Ascending aorta (tissue), 2 donors: ENCODE results near the gene FABP3. TPM values are rescaled to one million over a fixed set of nuclear protein-coding genes. Genes with fewer than 3 reads are reported as not detected.

Experiments used
- DNase-seq, 2 donors: peaks; one replicate each; pipeline ENCODE4 v3.0.0-alpha.2; 2019; ENCODE audit warnings: low spot score in 2 of 2
- H3K27ac ChIP-seq, 2 donors: fragments of 200-600 bp; sonication (generic); one replicate each; pipeline ENCODE4 v1.5.1; 2016 to 2017; ENCODE audit warnings: mild to moderate bottlenecking in 1 of 2
- H3K27me3 ChIP-seq: fragments of 200-600 bp; sonication (generic); one replicate; pipeline ENCODE4 v1.5.1; 2017
- H3K36me3 ChIP-seq, 2 donors: fragments of 200-600 bp; sonication (generic); one replicate each; pipeline ENCODE4 v1.5.1; 2016
- H3K4me1 ChIP-seq, 2 donors: fragments of 200-600 bp; sonication (generic); one replicate each; pipeline ENCODE4 v1.5.1; 2016 to 2017; ENCODE audit warnings: mild to moderate bottlenecking in 1 of 2
- H3K4me3 ChIP-seq, 2 donors: fragments of 200-600 bp; sonication (generic); one replicate each; pipeline ENCODE4 v1.5.1; 2016 to 2017; ENCODE audit warnings: mild to moderate bottlenecking in 1 of 2
- H3K9me3 ChIP-seq, 2 donors: fragments of 200-600 bp; sonication (generic); one replicate each; pipeline ENCODE4 v1.5.1; 2016
- CTCF ChIP-seq, 3 experiments: fragments of 200-600 bp in 2 of 3; fragments of 450-650 bp in 1 of 3; sonication (generic) in 2 of 3; IDR thresholded peaks; one replicate each; pipeline ENCODE4 v1.5.1; 2016 to 2019; ENCODE audit warnings: antibody characterized with exemption in 3 of 3, mild to moderate bottlenecking in 1 of 3, moderate library complexity in 1 of 3
- intact Hi-C: fragments of 100-400 bp; cut with DNase I; formaldehyde crosslinking; loops from one replicate; pipeline ENCODE4 v1.15.1; 2023
- total RNA-seq: library from RNA; depleted of rRNA; stranded (reverse); fragments of >200 nt; gene quantifications from one replicate; pipeline ENCODE4 v1.1.0, GENCODE V29; 2016

Gene FABP3
- total RNA-seq, 1 donor from 2014 or later = 24.2 TPM

GRCh38 chr1:31373897-31374486, 1.1 kb upstream of the FABP3 start:
- H3K4me3 ChIP-seq = peak overlapping the region; percentile 52 to 72
- no peak for TF ChIP-seq CTCF (IDR thresholded peaks at IDR 0.05)
- peak overlapping the region; percentile 90 to 95 for H3K27ac ChIP-seq
- DNase-seq = peak in 1 of 2 donors; percentile 41
- H3K4me1 ChIP-seq = peaks cover 9 to 40% of the 10 kb centered on the region in 2 donors
- H3K36me3 ChIP-seq = no peaks in the 10 kb centered on the region
- no peaks in the 10 kb centered on the region for H3K9me3 ChIP-seq
- H3K27me3 ChIP-seq = no peaks in the 10 kb centered on the region
- intact Hi-C loops = loop anchor here (2.0 kb wide), 1 partner anchor 77 kb away; the partner anchor contains the start of genes SNRNP40 and ZCCHC17

- H3K27me3 ChIP-seq = no peaks in the 10 kb centered on the region
- no peak for TF ChIP-seq CTCF (IDR thresholded peaks at IDR 0.05)
- H3K27ac ChIP-seq = peak overlapping the region; percentile 90 to 95
- H3K4me3 ChIP-seq = peak overlapping the region; percentile 52 to 72
- intact Hi-C loops = loop anchor here (2.0 kb wide), 1 partner anchor 76 kb away; the partner anchor contains the start of genes SNRNP40 and ZCCHC17
- DNase-seq = no peak
- no peaks in the 10 kb centered on the region for H3K9me3 ChIP-seq
- peaks cover 13 to 46% of the 10 kb centered on the region in 2 donors for H3K4me1 ChIP-seq
- peaks cover 0 to 4% of the 10 kb centered on the region in 2 donors for H3K36me3 ChIP-seq
These were observed 173 bp downstream of the FABP3 start for GRCh38 chr1:31372751-31373055.

- intact Hi-C loops = loop anchor here (2.0 kb wide), 1 partner anchor 75 kb away; the partner anchor contains the start of genes SNRNP40 and ZCCHC17
- peaks cover 5 to 6% of the 10 kb centered on the region in 2 donors for H3K36me3 ChIP-seq
- peak overlapping the region; percentile 5 to 52 for H3K4me3 ChIP-seq
- no peaks in the 10 kb centered on the region for H3K9me3 ChIP-seq
- peak overlapping the region; percentile 90 to 95 for H3K27ac ChIP-seq
- peak in 1 of 2 donors; percentile 50 for DNase-seq
- no peak for TF ChIP-seq CTCF (IDR thresholded peaks at IDR 0.05)
- H3K27me3 ChIP-seq = no peaks in the 10 kb centered on the region
- peaks cover 13 to 46% of the 10 kb centered on the region in 2 donors for H3K4me1 ChIP-seq
These were observed 825 bp downstream of the FABP3 start for GRCh38 chr1:31372051-31372450.

- peak overlapping the region; percentile 90 to 95 for H3K27ac ChIP-seq
- H3K4me3 ChIP-seq = peak overlapping the region; percentile 5 to 13
- H3K27me3 ChIP-seq = no peaks in the 10 kb centered on the region
- no peaks in the 10 kb centered on the region for H3K9me3 ChIP-seq
- DNase-seq = peak in 1 of 2 donors; percentile 63
- H3K36me3 ChIP-seq = peaks cover 9 to 13% of the 10 kb centered on the region in 2 donors
- H3K4me1 ChIP-seq = peaks cover 13 to 46% of the 10 kb centered on the region in 2 donors
- intact Hi-C loops = no loop called here
- no peak for TF ChIP-seq CTCF (IDR thresholded peaks at IDR 0.05)
These were observed 1.5 kb downstream of the FABP3 start for GRCh38 chr1:31371121-31371959.

- TF ChIP-seq CTCF (IDR thresholded peaks at IDR 0.05) = no peak
- H3K4me3 ChIP-seq = no peak overlapping the region
- no peaks in the 10 kb centered on the region for H3K9me3 ChIP-seq
- peak in 1 of 2 donors; percentile 40 for DNase-seq
- H3K27me3 ChIP-seq = no peaks in the 10 kb centered on the region
- H3K27ac ChIP-seq = peak overlapping the region; percentile 90 to 95
- H3K36me3 ChIP-seq = peaks cover 16 to 20% of the 10 kb centered on the region in 2 donors
- peaks cover 13 to 46% of the 10 kb centered on the region in 2 donors for H3K4me1 ChIP-seq
- intact Hi-C loops = no loop called here
These were observed 2.3 kb downstream of the FABP3 start for GRCh38 chr1:31370565-31370964.
